ENCODE results near the gene FHL5. TPM values are rescaled to one million over a fixed set of nuclear protein-coding genes. Genes with fewer than 3 reads are reported as not detected.

FHL5 gene
- 0.06 TPM for polyA plus RNA-seq (2013, experiment 1 of 2)
- not detected for polyA plus RNA-seq (2013, experiment 2 of 2)

- no peak within 1 kb of the TSS for H3K14ac ChIP-seq (ENCODE audit: low read length in 2 of 2)
- no peak within 1 kb of the TSS for H4K8ac ChIP-seq (ENCODE audit: low read length)
- no peaks in the 10 kb centered on the region for H3K27me3 ChIP-seq (ENCODE audit: control insufficient read depth in 1 of 2, insufficient read depth in 1 of 2, low read length in 2 of 2)
- H3K23ac ChIP-seq (ENCODE audit: low read length in 2 of 2), result no peak within 1 kb of the TSS
- H3K4me2 ChIP-seq (ENCODE audit: low read length, poor library complexity, severe bottlenecking), result peak within 1 kb of the TSS; percentile 39
- no peak within 1 kb of the TSS for H2BK5ac ChIP-seq (ENCODE audit: low read depth, low read length, poor library complexity, severe bottlenecking)
- H2AK5ac ChIP-seq (ENCODE audit: low read length, severe bottlenecking), result no peak within 1 kb of the TSS
- no peak for DNase-seq
- no peak within 1 kb of the TSS for H2BK15ac ChIP-seq (ENCODE audit: low read depth, poor library complexity, severe bottlenecking)
- no peaks in the 10 kb centered on the region for H3K36me3 ChIP-seq (ENCODE audit: control insufficient read depth in 1 of 2, insufficient read depth in 2 of 2, low read depth in 1 of 2, low read length in 2 of 2)
- no peak within 1 kb of the TSS for H3K9ac ChIP-seq (ENCODE audit: low read length)
- no peaks in the 10 kb centered on the region for H3K4me1 ChIP-seq (ENCODE audit: control insufficient read depth, insufficient read depth, low read depth, low read length)
- no peak within 1 kb of the TSS for H3K4me3 ChIP-seq (ENCODE audit: insufficient read depth in 1 of 2, low read depth in 1 of 2, low read length in 2 of 2)
- H3K18ac ChIP-seq (ENCODE audit: low read depth in 1 of 2, low read length in 2 of 2), result no peak within 1 kb of the TSS
- H2BK12ac ChIP-seq (ENCODE audit: low read length in 2 of 2), result no peak within 1 kb of the TSS
- 66% methylated on average over 3 of the region's 3 CpGs for WGBS
- no peaks in the 10 kb centered on the region for H3K79me1 ChIP-seq (replicated peaks; ENCODE audit: low read length, poor library complexity, severe bottlenecking)
- no peak within 1 kb of the TSS for H2AFZ ChIP-seq (ENCODE audit: low read depth, low read length)
- H3K4ac ChIP-seq (ENCODE audit: low read depth in 1 of 2, low read length in 2 of 2), result no peak within 1 kb of the TSS
- H3K27ac ChIP-seq (ENCODE audit: low read length, poor library complexity, severe bottlenecking), result no peak within 1 kb of the TSS
- no peak within 1 kb of the TSS for H2BK120ac ChIP-seq (ENCODE audit: low read depth, low read length)
- no peaks in the 10 kb centered on the region for H3K9me3 ChIP-seq (ENCODE audit: control insufficient read depth, low read length)
- H4K91ac ChIP-seq (ENCODE audit: low read length), result no peak within 1 kb of the TSS
Measured at GRCh38 chr6:96562886-96563285, at the start of gene FHL5. FHL5 (plus strand) TSS chr6:96563128; CDS start chr6:96603614, 40,486 bp downstream.

GRCh38 chr6:96520171-96521115 is 42.5 kb upstream of the FHL5 start:
- H3K79me1 ChIP-seq (replicated peaks; ENCODE audit: low read length, poor library complexity, severe bottlenecking), result peaks cover 19% of the 10 kb centered on the region
- H3K4me3 ChIP-seq (ENCODE audit: insufficient read depth in 1 of 2, low read depth in 1 of 2, low read length in 2 of 2), result peak overlapping the region in 1 of 2 experiments; percentile 97
- peak overlapping the region; percentile 38 for H2AK5ac ChIP-seq (ENCODE audit: low read length, severe bottlenecking)
- no peak overlapping the region for H2BK15ac ChIP-seq (ENCODE audit: low read depth, poor library complexity, severe bottlenecking)
- H3K9me3 ChIP-seq (ENCODE audit: control insufficient read depth, low read length), result no peaks in the 10 kb centered on the region
- H3K23ac ChIP-seq (ENCODE audit: low read length in 2 of 2), result no peak overlapping the region
- peak overlapping the region; percentile 51 for H3K4me2 ChIP-seq (ENCODE audit: low read length, poor library complexity, severe bottlenecking)
- no peak overlapping the region for H4K91ac ChIP-seq (ENCODE audit: low read length)
- no peak overlapping the region for H2BK120ac ChIP-seq (ENCODE audit: low read depth, low read length)
- H3K27me3 ChIP-seq (ENCODE audit: control insufficient read depth in 1 of 2, insufficient read depth in 1 of 2, low read length in 2 of 2), result no peaks in the 10 kb centered on the region
- H3K18ac ChIP-seq (ENCODE audit: low read depth in 1 of 2, low read length in 2 of 2), result no peak overlapping the region
- H3K36me3 ChIP-seq (ENCODE audit: control insufficient read depth in 1 of 2, insufficient read depth in 2 of 2, low read depth in 1 of 2, low read length in 2 of 2), result peaks cover 0 to 16% of the 10 kb centered on the region in 2 experiments
- DNase-seq, result peak; percentile 25
- H2BK12ac ChIP-seq (ENCODE audit: low read length in 2 of 2), result no peak overlapping the region
- H2AFZ ChIP-seq (ENCODE audit: low read depth, low read length), result no peak overlapping the region
- no peaks in the 10 kb centered on the region for H3K4me1 ChIP-seq (ENCODE audit: control insufficient read depth, insufficient read depth, low read depth, low read length)
- WGBS, result 52% methylated on average over 4 of the region's 6 CpGs
- no peak overlapping the region for H3K14ac ChIP-seq (ENCODE audit: low read length in 2 of 2)
- H3K4ac ChIP-seq (ENCODE audit: low read depth in 1 of 2, low read length in 2 of 2), result no peak overlapping the region
- peak overlapping the region; percentile 99 for H3K9ac ChIP-seq (ENCODE audit: low read length)
- H3K27ac ChIP-seq (ENCODE audit: low read length, poor library complexity, severe bottlenecking), result peak overlapping the region; percentile 20
- H2BK5ac ChIP-seq (ENCODE audit: low read depth, low read length, poor library complexity, severe bottlenecking), result no peak overlapping the region
- no peak overlapping the region for H4K8ac ChIP-seq (ENCODE audit: low read length)

GRCh38 chr6:96521306-96521643 is 41.7 kb upstream of the FHL5 start:
- Histone ChIP-seq H4K8ac (ENCODE audit: low read length) (no peak overlapping the region), H2BK12ac (ENCODE audit: low read length in 2 of 2) (no peak overlapping the region)

More at GRCh38 chr6:96521306-96521643, 41.7 kb upstream of the FHL5 start:
- WGBS, result 2% methylated on average over 5 of the region's 8 CpGs
- Histone ChIP-seq H3K27me3 (ENCODE audit: control insufficient read depth in 1 of 2, insufficient read depth in 1 of 2, low read length in 2 of 2) (no peaks in the 10 kb centered on the region), H3K9ac (ENCODE audit: low read length) (peak overlapping the region; percentile 99), H2BK5ac (ENCODE audit: low read depth, low read length, poor library complexity, severe bottlenecking) (peak overlapping the region; percentile 87), H2AFZ (ENCODE audit: low read depth, low read length) (no peak overlapping the region), H3K4ac (ENCODE audit: low read depth in 1 of 2, low read length in 2 of 2) (no peak overlapping the region), H2BK120ac (ENCODE audit: low read depth, low read length) (peak overlapping the region; percentile 43), H3K18ac (ENCODE audit: low read depth in 1 of 2, low read length in 2 of 2) (no peak overlapping the region), H3K14ac (ENCODE audit: low read length in 2 of 2) (no peak overlapping the region), H2BK15ac (ENCODE audit: low read depth, poor library complexity, severe bottlenecking) (no peak overlapping the region), H4K91ac (ENCODE audit: low read length) (no peak overlapping the region), H3K27ac (ENCODE audit: low read length, poor library complexity, severe bottlenecking) (peak overlapping the region; percentile 67), H2AK5ac (ENCODE audit: low read length, severe bottlenecking) (no peak overlapping the region), H3K36me3 (ENCODE audit: control insufficient read depth in 1 of 2, insufficient read depth in 2 of 2, low read depth in 1 of 2, low read length in 2 of 2) (peaks cover 0 to 24% of the 10 kb centered on the region in 2 experiments), H3K4me1 (ENCODE audit: control insufficient read depth, insufficient read depth, low read depth, low read length) (no peaks in the 10 kb centered on the region), H3K4me3 (ENCODE audit: insufficient read depth in 1 of 2, low read depth in 1 of 2, low read length in 2 of 2) (peak overlapping the region; percentile 95 to 97), H3K4me2 (ENCODE audit: low read length, poor library complexity, severe bottlenecking) (peak overlapping the region; percentile 22), H3K9me3 (ENCODE audit: control insufficient read depth, low read length) (no peaks in the 10 kb centered on the region), H3K23ac (ENCODE audit: low read length in 2 of 2) (no peak overlapping the region), H3K79me1 (replicated peaks; ENCODE audit: low read length, poor library complexity, severe bottlenecking) (peaks cover 19% of the 10 kb centered on the region)
- no peak for DNase-seq
